HEK293 (cell line): ENCODE data around the gene CATSPERD.

ENCODE experiments used
- WT1 ChIP-seq: fragments of 450-650 bp; formaldehyde crosslinking; IDR thresholded peaks from 2 replicates; pipeline ENCODE4 v1.5.1; 2016; ENCODE audit warnings: missing biosample characterization, missing genetic modification characterization
- ZNF529 ChIP-seq: fragments of 450-650 bp; formaldehyde crosslinking; IDR thresholded peaks from 2 replicates; pipeline ENCODE4 v1.5.1; 2017; ENCODE audit warnings: missing genetic modification characterization, missing biosample characterization; ENCODE audit not compliant: insufficient replicate concordance
- ZNF549 ChIP-seq: fragments of 450-650 bp; IDR thresholded peaks from 2 replicates; pipeline ENCODE4 v1.5.1; 2018; ENCODE audit warnings: missing biosample characterization, missing genetic modification characterization, mild to moderate bottlenecking, inconsistent platforms, moderate library complexity
- ZNF654 ChIP-seq: fragments of 450-650 bp; formaldehyde crosslinking; IDR thresholded peaks from 2 replicates; pipeline ENCODE4 v1.5.1; 2016; ENCODE audit warnings: low read depth, missing biosample characterization, missing genetic modification characterization
- TF ChIP-seq, protein P1 (sequence below): fragments of 450-650 bp; formaldehyde crosslinking; IDR thresholded peaks from 2 replicates; pipeline ENCODE4 v1.5.1; 2016; ENCODE audit warnings: missing biosample characterization, missing genetic modification characterization
- TF ChIP-seq, protein P2 (sequence below): fragments of 450-650 bp; formaldehyde crosslinking; IDR thresholded peaks from 2 replicates; pipeline ENCODE4 v1.5.1; 2016; ENCODE audit warnings: missing biosample characterization, missing genetic modification characterization

DNA sequence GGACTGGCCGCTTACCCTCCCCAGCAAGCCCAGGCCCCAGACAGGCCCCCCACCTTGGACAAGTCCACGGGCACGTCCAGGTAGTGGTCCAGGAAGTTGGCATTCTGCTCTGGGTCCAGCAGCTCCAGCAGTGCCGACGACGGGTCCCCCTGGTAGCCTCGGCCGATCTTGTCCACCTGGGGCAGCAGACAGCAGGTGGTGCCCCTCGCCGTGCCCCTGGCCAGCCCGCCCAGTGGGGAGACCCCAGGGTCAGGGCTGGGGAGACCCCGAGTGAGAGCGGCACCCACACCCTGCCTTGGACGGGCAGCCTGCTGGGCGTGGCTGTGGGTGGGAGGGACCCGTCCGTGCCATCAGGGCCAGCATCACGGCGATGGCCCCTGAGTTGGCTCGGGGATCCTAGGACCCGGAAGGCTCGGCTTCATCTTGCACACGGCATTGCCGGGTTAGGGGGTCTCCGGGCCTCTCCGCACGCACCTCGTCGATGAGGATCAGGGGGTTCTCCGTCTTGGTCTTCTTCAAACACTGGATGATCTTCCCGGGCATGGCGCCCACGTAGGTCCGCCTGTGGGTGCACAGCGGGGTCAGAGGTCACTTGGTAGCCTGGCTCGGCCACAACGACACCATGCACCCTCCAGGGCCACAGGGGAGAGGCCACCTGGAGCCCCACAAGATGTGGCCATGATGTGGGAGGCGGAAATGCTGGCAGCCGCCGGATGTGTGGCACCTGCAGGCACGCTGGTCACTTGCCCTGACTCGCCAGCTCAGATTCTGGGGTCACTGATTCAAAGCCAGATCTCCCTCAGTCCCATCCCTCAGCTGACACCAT lies 24.0 kb upstream of the CATSPERD start:
- TF ChIP-seq ZNF654 (tag by site-specific recombination): no peak
- TF ChIP-seq, protein P1, sequence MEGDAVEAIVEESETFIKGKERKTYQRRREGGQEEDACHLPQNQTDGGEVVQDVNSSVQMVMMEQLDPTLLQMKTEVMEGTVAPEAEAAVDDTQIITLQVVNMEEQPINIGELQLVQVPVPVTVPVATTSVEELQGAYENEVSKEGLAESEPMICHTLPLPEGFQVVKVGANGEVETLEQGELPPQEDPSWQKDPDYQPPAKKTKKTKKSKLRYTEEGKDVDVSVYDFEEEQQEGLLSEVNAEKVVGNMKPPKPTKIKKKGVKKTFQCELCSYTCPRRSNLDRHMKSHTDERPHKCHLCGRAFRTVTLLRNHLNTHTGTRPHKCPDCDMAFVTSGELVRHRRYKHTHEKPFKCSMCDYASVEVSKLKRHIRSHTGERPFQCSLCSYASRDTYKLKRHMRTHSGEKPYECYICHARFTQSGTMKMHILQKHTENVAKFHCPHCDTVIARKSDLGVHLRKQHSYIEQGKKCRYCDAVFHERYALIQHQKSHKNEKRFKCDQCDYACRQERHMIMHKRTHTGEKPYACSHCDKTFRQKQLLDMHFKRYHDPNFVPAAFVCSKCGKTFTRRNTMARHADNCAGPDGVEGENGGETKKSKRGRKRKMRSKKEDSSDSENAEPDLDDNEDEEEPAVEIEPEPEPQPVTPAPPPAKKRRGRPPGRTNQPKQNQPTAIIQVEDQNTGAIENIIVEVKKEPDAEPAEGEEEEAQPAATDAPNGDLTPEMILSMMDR (tag by site-specific recombination): no peak
- no peak for TF ChIP-seq ZNF549 (tag by site-specific recombination)
- TF ChIP-seq, protein P2, sequence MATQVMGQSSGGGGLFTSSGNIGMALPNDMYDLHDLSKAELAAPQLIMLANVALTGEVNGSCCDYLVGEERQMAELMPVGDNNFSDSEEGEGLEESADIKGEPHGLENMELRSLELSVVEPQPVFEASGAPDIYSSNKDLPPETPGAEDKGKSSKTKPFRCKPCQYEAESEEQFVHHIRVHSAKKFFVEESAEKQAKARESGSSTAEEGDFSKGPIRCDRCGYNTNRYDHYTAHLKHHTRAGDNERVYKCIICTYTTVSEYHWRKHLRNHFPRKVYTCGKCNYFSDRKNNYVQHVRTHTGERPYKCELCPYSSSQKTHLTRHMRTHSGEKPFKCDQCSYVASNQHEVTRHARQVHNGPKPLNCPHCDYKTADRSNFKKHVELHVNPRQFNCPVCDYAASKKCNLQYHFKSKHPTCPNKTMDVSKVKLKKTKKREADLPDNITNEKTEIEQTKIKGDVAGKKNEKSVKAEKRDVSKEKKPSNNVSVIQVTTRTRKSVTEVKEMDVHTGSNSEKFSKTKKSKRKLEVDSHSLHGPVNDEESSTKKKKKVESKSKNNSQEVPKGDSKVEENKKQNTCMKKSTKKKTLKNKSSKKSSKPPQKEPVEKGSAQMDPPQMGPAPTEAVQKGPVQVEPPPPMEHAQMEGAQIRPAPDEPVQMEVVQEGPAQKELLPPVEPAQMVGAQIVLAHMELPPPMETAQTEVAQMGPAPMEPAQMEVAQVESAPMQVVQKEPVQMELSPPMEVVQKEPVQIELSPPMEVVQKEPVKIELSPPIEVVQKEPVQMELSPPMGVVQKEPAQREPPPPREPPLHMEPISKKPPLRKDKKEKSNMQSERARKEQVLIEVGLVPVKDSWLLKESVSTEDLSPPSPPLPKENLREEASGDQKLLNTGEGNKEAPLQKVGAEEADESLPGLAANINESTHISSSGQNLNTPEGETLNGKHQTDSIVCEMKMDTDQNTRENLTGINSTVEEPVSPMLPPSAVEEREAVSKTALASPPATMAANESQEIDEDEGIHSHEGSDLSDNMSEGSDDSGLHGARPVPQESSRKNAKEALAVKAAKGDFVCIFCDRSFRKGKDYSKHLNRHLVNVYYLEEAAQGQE (tag by site-specific recombination): peak; percentile 53
- no peak for TF ChIP-seq ZNF529 (tag by site-specific recombination)
- TF ChIP-seq WT1 (tag by site-specific recombination): no peak
